GM19452 (cell line): ENCODE measurements around the gene RRAD.
"Not testable (repeated sequence)": the region's sequence is repeated elsewhere in the genome, so short reads cannot be mapped to it uniquely, and the experiment has no call there.

Experiments
- ATAC-seq: cut with Tn5 transposase; IDR thresholded peaks from one replicate; pipeline ENCODE4 v1.9.1; 2021; ENCODE audit not compliant: unreplicated experiment

RRAD gene

GRCh38 chr16:66925322-66925840, at the start of gene RRAD:
Gene RRAD (minus strand): TSS chr16:66925535. CDS start chr16:66925179, 356 bp downstream.
- no peak for ATAC-seq

DNA sequence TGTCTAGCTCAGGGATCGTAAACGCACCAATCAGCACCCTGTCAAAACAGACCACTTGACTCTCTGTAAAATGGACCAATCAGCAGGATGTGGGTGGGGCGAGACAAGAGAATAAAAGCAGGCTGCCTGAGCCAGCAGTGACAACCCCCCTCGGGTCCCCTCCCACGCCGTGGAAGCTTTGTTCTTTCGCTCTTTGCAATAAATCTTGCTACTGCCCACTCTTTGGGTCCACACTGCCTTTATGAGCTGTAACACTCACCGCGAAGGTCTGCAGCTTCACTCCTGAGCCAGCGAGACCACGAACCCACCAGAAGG, 49.6 kb upstream of the RRAD start:
- not testable (repeated sequence) for ATAC-seq

DNA sequence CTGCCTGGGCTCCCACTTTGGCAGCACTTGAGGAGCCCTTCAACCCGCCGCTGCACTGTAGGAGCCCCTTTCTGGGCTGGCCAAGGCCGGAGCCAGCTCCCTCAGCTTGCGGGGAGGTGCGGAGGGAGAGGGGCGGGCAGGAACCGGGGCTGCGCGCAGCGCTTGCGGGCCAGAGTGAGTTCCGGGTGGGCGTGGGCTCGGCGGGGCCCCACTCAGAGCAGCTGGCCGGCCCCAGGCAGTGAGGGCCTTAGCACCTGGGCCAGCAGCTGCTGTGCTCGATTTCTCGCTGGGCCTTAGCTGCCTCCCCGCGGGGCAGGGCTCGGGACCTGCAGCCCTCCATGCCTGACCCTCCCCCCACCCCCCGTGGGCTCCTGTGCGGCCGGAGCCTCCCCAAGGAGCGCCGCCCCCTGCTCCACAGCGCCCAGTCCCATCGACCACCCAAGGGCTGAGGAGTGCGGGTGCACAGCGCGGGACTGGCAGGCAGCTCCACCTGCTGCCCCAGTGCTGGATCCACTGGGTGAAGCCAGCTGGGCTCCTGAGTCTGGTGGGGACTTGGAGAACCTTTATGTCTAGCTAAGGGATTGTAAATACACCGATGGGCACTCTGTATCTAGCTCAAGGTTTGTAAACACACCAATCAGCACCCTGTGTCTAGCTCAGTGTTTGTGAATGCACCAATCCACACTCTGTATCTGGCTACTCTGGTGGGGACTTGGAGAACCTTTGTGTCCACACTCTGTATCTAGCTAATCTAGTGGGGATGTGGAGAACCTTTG, 49.0 kb upstream of the RRAD start:
- ATAC-seq, result not testable (repeated sequence)

- no peak for ATAC-seq
These were observed 48.4 kb upstream of the RRAD start for GRCh38 chr16:66973716-66974115.

GRCh38 chr16:66972983-66973382, 47.6 kb upstream of the RRAD start:
- ATAC-seq, result no peak

DNA sequence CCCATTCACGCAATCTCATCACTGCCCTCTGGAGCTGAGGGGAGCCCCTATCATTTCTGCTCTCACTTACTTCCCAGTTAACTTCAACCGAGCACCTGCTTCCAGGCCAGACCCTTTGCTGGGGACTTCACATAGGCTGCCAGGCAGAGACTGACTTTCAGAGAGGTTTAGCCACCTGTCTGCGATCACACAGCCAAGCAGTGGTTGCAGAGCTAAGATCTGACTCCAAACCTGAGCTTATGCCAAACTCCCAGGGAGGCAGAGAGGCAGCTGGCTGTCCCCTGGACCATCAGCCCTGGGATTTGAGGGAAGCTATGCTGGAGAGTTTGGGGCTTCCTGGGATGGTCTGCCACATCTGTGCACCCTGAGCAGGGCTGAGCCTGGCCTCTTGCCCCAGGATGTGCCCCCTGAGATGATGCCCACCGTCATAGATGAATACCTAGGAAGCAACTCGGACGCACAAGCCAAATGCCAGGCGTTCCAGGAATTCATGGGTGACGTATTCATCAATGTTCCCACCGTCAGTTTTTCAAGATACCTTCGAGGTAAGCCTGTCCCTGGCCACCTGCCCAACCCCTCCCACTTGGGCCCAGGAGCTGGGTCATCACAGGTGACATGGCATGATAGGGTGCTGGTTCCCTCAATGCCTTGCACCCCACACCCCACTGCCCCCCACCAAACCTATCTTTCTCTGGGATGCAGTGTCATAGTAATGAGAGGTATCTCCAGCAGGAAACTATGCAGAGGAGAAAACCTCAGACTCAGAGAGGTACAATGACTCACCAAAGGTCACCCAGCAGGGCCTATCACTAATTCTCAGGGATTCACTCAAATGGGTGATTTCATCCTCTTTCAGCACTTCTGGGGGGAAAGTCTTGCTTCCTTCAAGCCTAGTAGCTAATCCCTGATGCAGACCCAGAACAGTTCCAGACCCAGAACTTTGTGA, 45.7 kb upstream of the RRAD start:
- ATAC-seq, result no peak

GRCh38 chr16:66968847-66969246, 43.5 kb upstream of the RRAD start:
- ATAC-seq, result no peak

DNA sequence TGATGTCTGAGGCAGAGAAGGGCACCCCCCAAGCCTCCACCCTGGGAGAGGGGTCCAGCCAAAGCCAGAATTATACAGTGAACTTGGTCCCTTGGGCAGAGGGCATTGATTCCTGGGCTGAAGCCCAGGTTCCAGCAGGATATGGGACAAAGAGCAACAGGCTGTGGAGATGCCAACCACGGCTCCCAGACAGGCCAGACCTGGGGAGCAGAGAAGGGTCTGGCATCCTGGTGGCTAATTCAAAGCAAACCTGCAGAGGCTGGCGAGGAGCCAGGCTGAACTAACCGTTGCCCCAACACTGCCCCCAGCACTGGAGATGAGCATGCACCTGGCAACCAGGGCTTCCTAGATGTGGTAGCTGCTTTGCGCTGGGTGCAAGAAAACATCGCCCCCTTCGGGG, 38.7 kb upstream of the RRAD start:
- ATAC-seq, result no peak

DNA sequence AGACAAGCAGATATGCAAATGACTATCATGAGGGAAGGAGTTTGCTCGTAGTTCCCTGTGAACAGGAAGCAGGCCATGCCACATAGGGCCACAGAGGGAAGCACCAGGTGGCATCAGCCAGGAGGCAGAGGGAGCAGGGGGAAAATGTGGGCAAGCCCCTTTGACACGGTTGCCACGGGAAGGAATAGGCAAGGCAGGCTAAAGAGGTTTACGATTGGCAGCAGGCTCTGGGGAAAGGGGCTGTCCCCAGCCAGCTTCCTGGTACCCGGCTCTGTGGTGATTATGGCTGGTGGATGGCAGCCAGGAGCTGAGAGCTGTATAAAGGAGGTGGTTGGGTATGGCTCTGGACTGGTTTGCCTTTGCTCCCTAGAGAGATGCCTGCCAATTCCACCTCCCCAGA, 36.6 kb upstream of the RRAD start:
- no peak for ATAC-seq

DNA sequence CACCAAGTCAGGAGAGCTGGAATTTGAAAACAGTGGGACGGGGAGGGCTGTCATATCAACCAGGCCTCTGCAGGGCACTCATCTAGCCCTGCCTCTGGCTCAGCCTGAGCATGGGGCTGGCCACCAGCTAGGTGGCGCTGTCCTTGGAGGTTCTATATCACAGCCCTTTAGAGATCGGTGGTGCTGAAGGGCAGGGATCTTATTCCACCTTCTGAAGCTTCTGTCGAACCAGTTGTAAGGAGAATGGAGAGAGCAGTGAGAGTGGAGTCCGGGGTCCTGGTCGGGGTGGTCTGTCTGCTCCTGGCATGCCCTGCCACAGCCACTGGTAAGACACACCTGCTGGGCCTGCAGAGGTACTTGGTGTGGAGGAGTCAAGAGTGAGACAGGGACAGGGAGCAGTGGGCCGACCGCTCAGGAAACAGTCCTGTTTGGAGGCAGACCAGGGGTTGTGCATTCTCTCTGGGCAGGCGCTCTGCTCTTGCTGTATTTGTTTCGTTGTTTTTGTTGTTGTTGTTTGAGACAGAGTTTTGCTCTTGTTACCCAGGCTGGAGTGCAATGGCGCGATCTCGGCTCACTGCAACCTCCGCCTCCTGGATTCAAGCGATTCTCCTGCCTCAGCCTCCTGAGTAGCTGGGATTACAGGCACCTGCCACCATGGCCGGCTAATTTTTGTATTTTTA, 35.9 kb upstream of the RRAD start, which contains the start of gene CES3:
Gene CES3 (plus strand): TSS at position 202 of the 680 bp plus-strand sequence. CDS start 42 bp downstream, at position 244.
- ATAC-seq, result peak; percentile 68

DNA sequence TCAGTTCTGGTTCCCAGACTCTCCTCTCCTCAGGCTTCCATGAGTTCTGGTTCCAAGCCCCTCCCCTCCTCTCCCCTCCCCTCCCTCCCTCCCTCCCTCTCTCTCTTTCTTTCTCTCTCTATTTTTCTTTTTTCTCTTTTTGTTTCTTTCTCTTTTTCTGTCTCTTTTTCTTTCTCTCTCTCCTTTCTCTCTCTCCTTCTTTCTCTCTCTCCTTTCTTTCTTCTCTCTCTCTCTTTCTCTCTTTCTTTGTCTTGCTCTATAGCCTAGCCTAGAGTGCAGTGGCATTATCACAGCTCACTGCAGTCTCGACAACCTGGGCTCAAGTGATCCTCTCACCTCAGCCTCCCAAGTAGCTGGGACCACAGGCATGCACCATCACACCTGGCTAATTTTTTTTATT, 34.9 kb upstream of the RRAD start:
- ATAC-seq, result no peak

- ATAC-seq, result no peak
These were observed 34.4 kb upstream of the RRAD start for GRCh38 chr16:66959704-66960161.

DNA sequence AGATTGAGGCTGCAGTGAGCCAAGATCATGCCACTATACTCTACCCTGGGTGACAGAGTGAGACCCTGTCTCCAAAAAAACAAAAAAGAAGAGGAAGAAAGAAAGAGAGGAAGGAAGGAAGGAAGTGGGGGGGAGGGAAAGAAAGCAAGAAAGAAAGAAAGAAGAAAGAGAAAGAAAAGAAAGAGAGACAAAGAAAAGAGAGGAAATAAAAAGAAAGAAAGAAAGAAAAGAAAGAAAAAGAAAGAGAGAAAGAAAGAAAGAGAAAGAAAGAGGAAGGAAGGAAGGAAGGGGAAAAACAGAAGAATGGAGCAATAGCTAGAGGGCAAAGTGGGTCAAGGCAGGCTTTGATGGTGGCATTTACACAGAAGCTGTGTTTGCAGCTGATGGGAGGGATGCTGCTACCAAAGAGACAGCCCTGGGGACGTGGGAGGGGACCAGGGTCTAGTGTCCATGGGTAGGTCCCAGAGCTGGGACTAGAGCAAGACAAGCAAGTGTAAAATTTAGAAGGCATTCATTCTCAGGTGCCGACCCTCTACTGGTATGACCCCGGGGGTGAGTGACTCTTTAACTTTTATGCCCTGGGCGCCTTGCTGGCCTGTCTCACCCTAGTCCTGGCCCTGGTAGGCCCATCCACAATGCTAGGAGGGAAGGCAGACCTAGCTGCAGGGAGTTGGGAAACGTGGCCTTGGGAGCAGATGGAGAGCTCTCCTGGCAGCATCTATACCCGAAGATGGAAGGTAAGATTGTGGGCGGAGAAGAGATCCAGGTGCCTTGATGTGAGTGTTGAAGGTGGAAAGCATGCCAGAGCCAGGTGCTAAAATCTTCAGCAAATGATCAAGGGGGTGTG, 33.7 kb upstream of the RRAD start:
- no peak for ATAC-seq

DNA sequence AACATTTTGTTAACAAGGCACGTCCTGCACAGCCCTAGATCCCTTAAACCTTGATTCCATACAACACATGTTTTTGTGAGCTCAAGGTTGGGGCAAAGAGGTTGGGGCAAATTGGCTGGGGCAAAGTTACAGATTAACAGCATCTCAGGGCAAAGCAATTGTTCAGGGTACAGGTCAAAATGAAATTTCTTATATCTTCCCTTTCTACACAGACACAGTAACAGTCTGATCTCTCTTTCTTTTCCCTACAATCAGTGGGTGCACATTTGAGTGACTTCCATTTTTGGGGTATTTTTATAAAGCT, 30.8 kb upstream of the RRAD start:
- not testable (repeated sequence) for ATAC-seq

DNA sequence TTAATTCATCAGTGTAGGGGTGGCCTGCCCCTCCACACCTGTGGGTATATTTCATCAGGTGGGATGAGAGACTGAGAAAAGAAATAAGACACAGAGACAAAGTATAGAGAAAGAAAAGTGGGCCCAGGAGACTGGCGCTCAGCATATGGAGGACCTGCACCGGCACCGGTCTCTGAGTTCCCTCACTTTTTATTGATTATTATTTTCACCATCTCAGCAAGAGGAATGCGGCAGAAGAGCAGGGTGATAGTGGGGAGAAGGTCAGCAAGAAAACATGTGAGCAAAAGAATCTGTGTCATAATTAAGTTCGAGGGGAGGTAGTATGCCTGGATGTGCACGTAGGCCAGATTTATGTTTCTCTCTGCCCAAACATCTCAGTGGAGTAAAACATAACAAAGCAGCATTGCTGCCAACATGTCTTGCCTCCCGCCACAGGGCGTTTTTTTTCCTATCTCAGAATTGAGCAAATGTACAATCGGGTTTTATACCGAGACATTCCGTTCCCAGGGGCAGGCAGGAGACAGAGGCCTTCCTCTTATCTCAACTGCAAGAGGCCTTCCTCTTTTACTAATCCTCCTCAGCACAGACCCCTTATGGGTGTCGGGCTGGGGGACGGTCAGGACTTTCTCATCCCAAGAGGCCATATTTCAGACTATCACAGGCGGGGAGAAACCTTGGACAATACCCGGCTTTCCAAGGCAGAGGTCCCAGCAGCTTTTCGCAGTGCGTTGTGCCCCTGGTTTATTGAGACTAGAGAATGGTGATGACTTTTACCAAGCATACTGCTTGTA, 30.2 kb upstream of the RRAD start:
- ATAC-seq, result not testable (repeated sequence)

DNA sequence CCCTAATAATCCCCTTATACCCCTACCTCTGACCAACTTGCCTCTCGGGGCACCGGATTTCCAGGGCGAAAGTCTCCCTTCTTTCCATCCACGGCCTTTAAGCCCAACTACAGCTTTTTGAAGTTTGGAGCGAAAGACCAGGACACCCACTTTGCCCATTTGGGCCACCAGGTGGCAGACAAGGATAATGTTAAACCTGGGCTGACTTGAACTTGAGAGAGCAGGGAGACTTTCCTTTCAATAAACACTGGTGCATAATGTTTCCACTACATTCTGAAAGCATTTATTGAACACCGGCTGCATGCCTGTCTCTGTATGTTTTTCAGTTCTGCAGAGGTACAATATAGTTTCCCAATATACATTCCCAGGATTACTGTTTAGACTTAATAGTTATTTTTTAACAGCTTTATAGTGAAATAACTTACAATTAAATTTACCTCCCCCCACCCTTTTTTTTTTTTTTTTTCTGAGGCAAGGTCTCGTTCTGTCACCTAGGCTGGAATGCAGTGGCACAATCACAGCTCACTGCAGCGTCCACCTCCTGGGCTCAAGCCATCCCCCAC, 28.8 kb upstream of the RRAD start:
- ATAC-seq, result no peak

DNA sequence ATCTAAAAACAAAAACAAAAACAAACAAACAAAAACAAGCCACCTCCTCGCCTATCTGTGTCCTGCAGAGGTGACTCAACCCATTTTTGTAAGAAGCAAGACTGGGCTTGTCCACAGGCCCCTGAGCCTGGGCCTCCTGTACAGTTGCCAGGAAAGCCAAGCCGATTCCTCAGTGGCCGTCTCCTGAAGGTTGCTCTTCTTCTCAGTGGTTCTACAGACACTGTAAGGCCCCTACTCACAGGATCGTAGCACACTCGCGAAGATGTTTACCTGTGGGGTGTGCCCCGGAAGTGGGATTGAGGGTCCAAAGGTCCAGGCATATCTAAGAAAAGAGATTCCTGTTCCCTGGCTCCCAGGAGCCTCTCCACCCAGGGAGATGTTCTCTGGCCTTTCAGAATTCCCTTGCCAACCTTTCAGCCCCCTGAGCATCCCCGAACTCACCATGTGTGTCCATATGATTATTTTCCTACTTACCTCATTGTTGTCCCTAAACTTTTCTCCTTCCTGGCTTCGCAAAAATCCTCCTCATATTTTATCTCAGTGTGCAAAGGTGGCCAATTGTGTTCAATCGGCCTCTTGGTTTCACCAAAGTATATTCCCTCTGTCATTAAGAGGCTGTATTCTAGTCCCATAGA, 28.2 kb upstream of the RRAD start:
- no peak for ATAC-seq

DNA sequence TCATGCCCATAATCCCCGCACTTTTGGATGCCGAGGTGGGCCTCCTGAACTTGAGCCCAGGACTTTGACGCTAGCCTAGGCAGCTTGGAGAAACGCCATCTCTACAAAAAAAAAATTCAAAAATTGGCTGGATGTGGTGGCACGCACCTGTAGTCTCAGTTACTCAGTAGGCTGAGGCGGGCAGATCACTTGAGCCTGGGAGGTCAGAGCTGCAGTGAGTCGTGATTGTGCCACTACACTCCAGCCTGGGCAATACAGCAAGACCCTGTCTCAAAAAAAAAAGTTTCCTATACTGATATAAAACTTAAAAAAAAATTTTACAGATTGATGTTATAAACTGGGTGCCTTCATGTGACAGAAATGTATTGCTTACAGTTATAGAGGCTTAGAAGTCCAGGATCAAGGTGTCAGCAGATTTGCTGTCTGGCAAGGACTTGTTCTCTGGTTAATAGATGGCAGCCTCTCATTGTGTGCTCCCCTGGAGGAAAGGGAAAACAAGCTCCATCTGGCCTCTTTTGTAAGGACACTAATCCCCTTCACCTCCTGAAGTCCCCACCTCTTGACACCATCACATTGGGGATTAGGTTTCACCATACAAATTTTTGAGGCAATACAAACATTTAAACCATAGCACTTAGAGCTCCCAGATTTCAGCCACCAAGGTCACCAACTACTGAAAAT, 27.2 kb upstream of the RRAD start:
- no peak for ATAC-seq
